OCI-LY7 (cell line): ENCODE results near the gene BFSP2. TPM values are rescaled to one million over a fixed set of nuclear protein-coding genes. Genes with fewer than 3 reads are reported as not detected.

Experiments
- BruUV-seq: library from RNA; stranded (reverse); fragments of 400-500 nt; replicated peaks from 2 replicates; lab custom pipeline; 2021; lab: Mats Ljungman, UMichigan
- CTCF ChIA-PET: fragments of 300-600 bp; sonication (Branson Sonifier 250); formaldehyde crosslinking; loops from one replicate; lab custom pipeline; 2022; ENCODE audit warnings: antibody characterized with exemption; ENCODE audit not compliant: unreplicated experiment; lab: Charles Lee
- POLR2A ChIA-PET: fragments of 300-600 bp; sonication (Branson Sonifier 250); formaldehyde crosslinking; loops from one replicate; lab custom pipeline; 2022; ENCODE audit warnings: antibody characterized with exemption; lab: Charles Lee
- DNase-seq: peaks from one replicate; pipeline ENCODE4 v3.0.0-alpha.2; 2015; ENCODE audit warnings: low spot score
- H2AFZ ChIP-seq: fragments of 200-600 bp; sonication (generic), shearing (Covaris generic); 2 replicates; pipeline ENCODE4 v1.6.1; 2014; ENCODE audit warnings: mild to moderate bottlenecking, antibody characterized with exemption, low read length, moderate library complexity
- H3K27ac ChIP-seq: fragments of 200-600 bp; sonication (generic); 2 replicates; pipeline ENCODE4 v1.5.1; 2014; ENCODE audit warnings: mixed run types, low read depth, mild to moderate bottlenecking, moderate library complexity, low read length, inconsistent platforms; ENCODE audit not compliant: poor library complexity, severe bottlenecking
- H3K36me3 ChIP-seq: fragments of 200-600 bp; sonication (generic); 2 replicates; pipeline ENCODE4 v1.6.1; 2014; ENCODE audit warnings: mild to moderate bottlenecking, antibody characterized with exemption, low read length, moderate library complexity, mixed read lengths; ENCODE audit not compliant: insufficient read depth
- H3K4me1 ChIP-seq: fragments of 200-600 bp; sonication (generic); 2 replicates; pipeline ENCODE4 v1.5.1; 2014; ENCODE audit warnings: mild to moderate bottlenecking, low read length; ENCODE audit not compliant: insufficient read depth, poor library complexity, severe bottlenecking
- H3K4me2 ChIP-seq: fragments of 200-600 bp; sonication (generic); 2 replicates; pipeline ENCODE4 v1.6.1; 2014; ENCODE audit warnings: mild to moderate bottlenecking, low read length
- H3K4me3 ChIP-seq: fragments of 200-600 bp; sonication (generic); 2 replicates; pipeline ENCODE4 v1.5.1; 2014; ENCODE audit warnings: mild to moderate bottlenecking, low read depth, low read length; ENCODE audit not compliant: poor library complexity, severe bottlenecking
- H3K79me2 ChIP-seq: fragments of 200-600 bp; sonication (generic); 2 replicates; pipeline ENCODE4 v1.6.1; 2016; ENCODE audit warnings: low read depth, mild to moderate bottlenecking, low read length, moderate library complexity, mixed read lengths; ENCODE audit not compliant: insufficient read depth
- H3K9me2 ChIP-seq: fragments of 200-600 bp; sonication (generic); 2 replicates; pipeline ENCODE4 v1.6.1; 2016; ENCODE audit warnings: mild to moderate bottlenecking, low read length, mixed read lengths; ENCODE audit not compliant: insufficient read depth
- H3K9me3 ChIP-seq: fragments of 200-600 bp; sonication (generic); 2 replicates; pipeline ENCODE4 v1.6.1; 2014; ENCODE audit warnings: mild to moderate bottlenecking, mixed run types, low read length, mixed read lengths
- H4K20me1 ChIP-seq: fragments of 200-600 bp; sonication (generic); 2 replicates; pipeline ENCODE4 v1.6.1; 2014; ENCODE audit warnings: mild to moderate bottlenecking, antibody characterized with exemption, low read length, moderate library complexity, mixed read lengths; ENCODE audit not compliant: insufficient read depth
- CTCF ChIP-seq: fragments of 200-600 bp; sonication (generic); conservative IDR thresholded peaks from 2 replicates; pipeline ENCODE4 v1.5.1; 2014; ENCODE audit warnings: mild to moderate bottlenecking, antibody characterized with exemption, low read length, moderate library complexity, mixed read lengths
- EZH2phosphoT487 ChIP-seq: fragments of 200-600 bp; sonication (generic); IDR thresholded peaks from 2 replicates; pipeline ENCODE4 v1.6.1; 2018; ENCODE audit warnings: low read depth, borderline replicate concordance, mild to moderate bottlenecking, mixed run types, antibody characterized with exemption, low read length, moderate library complexity, mixed read lengths
- intact Hi-C: fragments of 100-400 bp; cut with micrococcal nuclease; formaldehyde crosslinking; loops from one replicate; pipeline ENCODE4 v1.10.0; 2022; ENCODE audit not compliant: unreplicated experiment
- total RNA-seq, 2 experiments: library from RNA; depleted of rRNA in 1 of 2; stranded (reverse); fragments of >200 nt in 1 of 2; shearing (Covaris generic) in 1 of 2; gene quantifications; 2 replicates each; pipeline ENCODE4 v1.2.3, GENCODE V29; 2014 to 2022

Gene BFSP2
- total RNA-seq, 2 experiments from 2014 or later: 11.7 to 25.1 TPM

- Histone ChIP-seq H3K79me2 (no peaks in the 10 kb centered on the region), H3K36me3 (no peaks in the 10 kb centered on the region), H3K4me3 (no peak overlapping the region), H3K4me2 (no peak overlapping the region), H4K20me1 (no peaks in the 10 kb centered on the region), H3K27ac (no peak overlapping the region), H3K4me1 (peaks cover 33% of the 10 kb centered on the region), H3K9me2 (no peaks in the 10 kb centered on the region), H3K9me3 (no peaks in the 10 kb centered on the region), H2AFZ (no peak overlapping the region)
- no peak for DNase-seq
- CTCF ChIA-PET: no interaction called here
- intact Hi-C loops: no loop called here
- no TSS peak for BruUV-seq
- POLR2A ChIA-PET: interaction anchor here (1.3 to 3.8 kb wide), 2 partner anchors 13 to 49 kb away, joined by 3 to 14 read pairs; no protein-coding TSS in a partner anchor
- no peak for TF ChIP-seq EZH2phosphoT487
- TF ChIP-seq CTCF: no peak
Measured at GRCh38 chr3:133503409-133503808, 103.6 kb downstream of the BFSP2 start.

GRCh38 chr3:133504736-133505135, 104.9 kb downstream of the BFSP2 start:
- Histone ChIP-seq H3K36me3 (no peaks in the 10 kb centered on the region), H3K79me2 (no peaks in the 10 kb centered on the region), H3K27ac (no peak overlapping the region), H3K4me2 (no peak overlapping the region), H3K9me2 (peaks cover 2% of the 10 kb centered on the region; the same call in 1 of the 2 replicates), H3K9me3 (no peaks in the 10 kb centered on the region), H3K4me3 (no peak overlapping the region), H2AFZ (no peak overlapping the region), H4K20me1 (no peaks in the 10 kb centered on the region), H3K4me1 (peaks cover 33% of the 10 kb centered on the region)
- TF ChIP-seq EZH2phosphoT487: no peak
- POLR2A ChIA-PET: interaction anchor here (0.6 to 3.8 kb wide), 3 partner anchors 9 to 15 kb away, joined by 5 to 14 read pairs (median 9); no protein-coding TSS in a partner anchor
- no TSS peak for BruUV-seq
- intact Hi-C loops: loop anchor here (5.0 kb wide), 1 partner anchor 53 kb away; no protein-coding TSS in a partner anchor
- no peak for DNase-seq
- CTCF ChIA-PET: no interaction called here

DNA sequence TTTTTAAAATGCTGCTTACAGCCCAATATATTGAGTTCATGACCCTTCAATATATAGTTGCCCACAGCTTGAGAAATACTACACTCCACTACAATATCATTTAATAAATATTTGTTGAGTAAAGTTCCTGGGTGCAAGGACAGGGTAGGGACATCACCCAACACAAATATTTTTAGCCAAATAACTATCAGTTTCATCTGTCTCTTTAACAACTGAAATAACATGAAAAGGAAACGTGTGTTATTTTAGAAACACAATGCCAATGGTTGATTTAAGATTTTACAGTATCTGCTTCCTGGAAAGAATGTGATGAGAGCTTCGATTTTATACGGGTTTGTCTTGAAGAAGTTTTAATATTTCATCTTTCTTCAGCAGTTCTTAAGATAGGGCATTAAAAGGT, 106.0 kb downstream of the BFSP2 start:
- CTCF ChIA-PET: no interaction called here
- peak overlapping the region; percentile 32 for H3K27ac ChIP-seq
- BruUV-seq: no TSS peak
- H3K4me2 ChIP-seq: peak overlapping the region; percentile 63
- no peaks in the 10 kb centered on the region for H3K9me3 ChIP-seq
- H4K20me1 ChIP-seq: no peaks in the 10 kb centered on the region
- peaks cover 4% of the 10 kb centered on the region; the same call in 1 of the 2 replicates for H3K9me2 ChIP-seq
- no peaks in the 10 kb centered on the region for H3K36me3 ChIP-seq
- POLR2A ChIA-PET: interaction anchor here (0.5 to 3.8 kb wide), 7 partner anchors 12 to 74 kb away, joined by 3 to 14 read pairs (median 5); no protein-coding TSS in a partner anchor
- peak overlapping the region; percentile 85 for H2AFZ ChIP-seq
- no peaks in the 10 kb centered on the region for H3K79me2 ChIP-seq
- peaks cover 24% of the 10 kb centered on the region for H3K4me1 ChIP-seq
- DNase-seq: no peak
- H3K4me3 ChIP-seq: peak overlapping the region; percentile 33
- TF ChIP-seq CTCF (no peak), EZH2phosphoT487 (no peak)
- intact Hi-C loops: loop anchor here (5.0 kb wide), 1 partner anchor 51 kb away; no protein-coding TSS in a partner anchor
